Measurements from ENCODE around the gene PTPRD. TPM values are rescaled to one million over a fixed set of nuclear protein-coding genes. Genes with fewer than 3 reads are reported as not detected.

PTPRD gene
- total RNA-seq, 4 donors from 2014 or later = 0.72 to 8.0 (median 3.0) TPM

DNA sequence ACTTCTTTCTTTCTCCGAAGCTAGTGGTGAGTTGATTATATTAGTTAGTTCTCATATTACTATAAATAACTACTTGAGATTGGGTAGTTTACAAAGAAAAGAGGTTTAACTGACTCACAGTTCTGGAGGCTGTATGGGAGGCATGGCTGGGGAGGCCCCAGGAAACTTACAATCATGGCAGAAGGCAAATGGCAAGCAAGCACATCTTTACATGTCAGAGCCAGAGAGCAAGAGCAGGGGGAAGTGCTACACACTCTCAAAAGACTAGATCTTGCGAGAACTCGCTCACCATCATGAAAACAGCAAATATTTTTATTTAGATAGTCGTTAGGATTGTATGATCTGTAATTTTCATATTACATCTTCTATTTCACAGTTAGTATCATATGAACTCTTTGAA is 711.2 kb downstream of the PTPRD start:
- WGBS, 2 donors = 57 to 71% methylated on average over 4 of the region's 4 CpGs
- no peak for DNase-seq (ENCODE audit: low spot score in 2 of 2)
- TF ChIP-seq, protein P1, sequence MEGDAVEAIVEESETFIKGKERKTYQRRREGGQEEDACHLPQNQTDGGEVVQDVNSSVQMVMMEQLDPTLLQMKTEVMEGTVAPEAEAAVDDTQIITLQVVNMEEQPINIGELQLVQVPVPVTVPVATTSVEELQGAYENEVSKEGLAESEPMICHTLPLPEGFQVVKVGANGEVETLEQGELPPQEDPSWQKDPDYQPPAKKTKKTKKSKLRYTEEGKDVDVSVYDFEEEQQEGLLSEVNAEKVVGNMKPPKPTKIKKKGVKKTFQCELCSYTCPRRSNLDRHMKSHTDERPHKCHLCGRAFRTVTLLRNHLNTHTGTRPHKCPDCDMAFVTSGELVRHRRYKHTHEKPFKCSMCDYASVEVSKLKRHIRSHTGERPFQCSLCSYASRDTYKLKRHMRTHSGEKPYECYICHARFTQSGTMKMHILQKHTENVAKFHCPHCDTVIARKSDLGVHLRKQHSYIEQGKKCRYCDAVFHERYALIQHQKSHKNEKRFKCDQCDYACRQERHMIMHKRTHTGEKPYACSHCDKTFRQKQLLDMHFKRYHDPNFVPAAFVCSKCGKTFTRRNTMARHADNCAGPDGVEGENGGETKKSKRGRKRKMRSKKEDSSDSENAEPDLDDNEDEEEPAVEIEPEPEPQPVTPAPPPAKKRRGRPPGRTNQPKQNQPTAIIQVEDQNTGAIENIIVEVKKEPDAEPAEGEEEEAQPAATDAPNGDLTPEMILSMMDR (IDR thresholded peaks at IDR 0.05) = no peak
- TF ChIP-seq POLR2A (IDR thresholded peaks at IDR 0.05) = no peak
- H3K4me3 ChIP-seq (ENCODE audit: low read depth, poor library complexity, severe bottlenecking) = no peak overlapping the region
- intact Hi-C loops (cut with DNase I; ENCODE audit: low total_unique reads) = no loop called here

DNA sequence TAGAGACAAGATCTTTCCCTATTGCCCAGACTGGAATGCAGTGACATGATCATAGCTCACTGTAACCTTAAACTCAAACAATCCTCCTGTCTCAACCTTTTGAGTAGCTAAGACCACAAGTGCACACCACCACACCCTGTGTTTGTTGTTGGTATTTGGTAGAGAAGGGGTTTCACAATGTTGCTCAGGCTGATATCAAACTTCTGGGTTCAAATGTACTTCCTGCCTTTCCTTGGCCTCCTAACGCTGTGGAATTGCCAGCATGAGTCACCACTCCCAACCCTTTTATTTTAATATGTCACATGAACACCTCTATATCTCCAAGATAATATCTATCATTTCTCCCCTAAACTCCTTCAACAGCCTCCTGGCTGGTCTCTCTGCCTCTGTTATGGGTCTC is 719.0 kb downstream of the PTPRD start:
- H3K4me3 ChIP-seq (ENCODE audit: low read depth, poor library complexity, severe bottlenecking) = no peak overlapping the region
- DNase-seq (ENCODE audit: low spot score in 2 of 2) = no peak
- TF ChIP-seq, protein P1 (IDR thresholded peaks at IDR 0.05) = no peak
- TF ChIP-seq POLR2A (IDR thresholded peaks at IDR 0.05) = no peak
- intact Hi-C loops (cut with DNase I; ENCODE audit: low total_unique reads) = no loop called here
- WGBS, 2 donors = 18 to 23% methylated on average over 1 of the region's 1 CpG

DNA sequence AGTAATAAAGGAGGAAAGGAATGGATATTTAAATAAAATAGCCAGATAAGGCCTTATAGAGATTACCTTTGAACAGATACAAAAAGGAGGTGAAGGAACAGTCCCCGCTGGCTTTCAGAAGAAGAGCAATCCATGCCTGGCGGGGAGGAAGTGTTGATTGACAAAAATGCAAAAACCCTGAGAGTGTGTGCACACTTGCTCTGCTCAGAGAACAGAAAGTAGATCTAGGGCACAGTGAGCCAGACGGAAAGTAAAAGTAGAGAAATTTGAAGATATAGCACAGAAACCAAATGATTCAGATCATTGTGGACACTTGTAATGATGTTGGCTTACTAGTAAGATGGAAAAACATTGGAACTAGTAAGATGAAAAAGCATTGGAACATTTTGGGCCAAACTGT is 720.6 kb downstream of the PTPRD start:
- WGBS, 2 donors = 88 to 89% methylated on average over 3 of the region's 3 CpGs

DNA sequence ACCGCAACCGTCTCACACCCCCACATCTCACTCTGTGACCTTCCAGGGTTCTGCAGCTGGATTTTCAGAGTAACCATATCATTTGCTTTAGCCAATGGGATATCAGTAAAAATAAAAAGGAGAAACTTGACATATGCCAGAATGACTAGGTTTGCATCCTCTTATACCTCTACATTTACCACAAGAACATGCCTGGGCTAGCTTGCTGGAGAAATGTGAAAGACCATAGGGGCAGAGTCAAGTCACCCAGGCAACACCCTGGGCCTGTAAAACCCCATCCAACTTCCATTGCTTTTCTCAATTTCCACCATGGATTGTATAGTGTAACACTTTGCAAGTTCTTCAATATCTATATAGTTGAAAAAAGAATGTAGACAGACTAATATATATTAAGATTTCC is 731.1 kb downstream of the PTPRD start:
- no peak for TF ChIP-seq POLR2A (IDR thresholded peaks at IDR 0.05)
- TF ChIP-seq, protein P1 (IDR thresholded peaks at IDR 0.05) = no peak
- no peak for DNase-seq (ENCODE audit: low spot score in 2 of 2)
- 88 to 93% methylated on average over 2 of the region's 2 CpGs for WGBS, 2 donors
- H3K4me3 ChIP-seq (ENCODE audit: low read depth, poor library complexity, severe bottlenecking) = no peak overlapping the region
- intact Hi-C loops (cut with DNase I; ENCODE audit: low total_unique reads) = no loop called here

More for the DNA sequence above, 720.6 kb downstream of the PTPRD start:
- DNase-seq (ENCODE audit: low spot score in 2 of 2) = no peak
- TF ChIP-seq POLR2A (IDR thresholded peaks at IDR 0.05) = no peak
- TF ChIP-seq, protein P1 (IDR thresholded peaks at IDR 0.05) = no peak
- intact Hi-C loops (cut with DNase I; ENCODE audit: low total_unique reads) = no loop called here
- no peak overlapping the region for H3K4me3 ChIP-seq (ENCODE audit: low read depth, poor library complexity, severe bottlenecking)

DNA sequence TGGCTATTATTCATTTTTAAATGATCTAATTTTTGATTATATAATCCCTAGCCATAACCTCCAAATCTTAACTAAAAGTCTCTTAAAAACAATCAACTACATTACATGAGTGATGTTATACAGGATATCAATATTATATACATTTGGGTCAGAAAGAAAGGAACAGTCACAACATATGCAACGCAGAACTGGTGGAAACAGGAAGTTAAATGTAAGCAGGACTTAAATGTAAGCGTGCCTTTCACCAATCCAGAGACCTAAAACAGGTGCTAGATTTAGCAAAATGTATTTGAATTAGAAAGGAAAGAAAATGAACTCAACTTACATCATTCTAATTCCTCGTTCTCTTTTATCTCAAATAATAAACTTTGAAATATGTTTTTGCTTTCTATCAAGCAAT is 738.5 kb downstream of the PTPRD start:
- H3K4me3 ChIP-seq (ENCODE audit: low read depth, poor library complexity, severe bottlenecking) = no peak overlapping the region
- WGBS, 2 donors = 31 to 34% methylated on average over 3 of the region's 3 CpGs
- intact Hi-C loops (cut with DNase I; ENCODE audit: low total_unique reads) = no loop called here
- TF ChIP-seq POLR2A (IDR thresholded peaks at IDR 0.05) = no peak
- TF ChIP-seq, protein P1 (IDR thresholded peaks at IDR 0.05) = no peak
- DNase-seq (ENCODE audit: low spot score in 2 of 2) = no peak

DNA sequence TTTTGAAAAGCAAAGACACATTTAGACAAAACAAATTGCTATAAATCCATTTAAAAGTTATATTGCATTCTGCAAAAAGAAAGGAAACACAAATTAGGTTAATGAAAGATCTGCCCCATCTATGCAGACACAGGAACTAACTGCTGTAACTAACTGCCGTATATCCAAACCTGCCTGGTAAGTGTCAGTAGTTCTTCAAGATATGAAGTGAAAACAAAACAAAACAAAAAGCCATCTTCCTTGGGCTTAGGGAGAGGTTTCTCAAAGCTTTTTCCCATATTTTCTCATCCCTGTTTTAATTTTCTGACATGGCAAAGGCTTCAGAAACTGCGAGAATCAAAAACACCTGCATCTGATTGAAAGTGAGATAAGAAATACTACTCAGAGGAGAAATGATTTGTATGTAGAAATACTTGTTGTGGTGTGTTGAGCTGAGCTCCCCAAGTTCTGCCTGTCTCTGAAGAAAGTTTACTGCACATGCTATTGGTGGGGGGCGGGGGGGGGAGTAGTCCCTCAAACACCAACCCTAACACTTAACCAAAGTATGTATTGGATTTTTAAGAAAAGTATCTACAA is 750.5 kb downstream of the PTPRD start:
- intact Hi-C loops (cut with DNase I; ENCODE audit: low total_unique reads) = no loop called here

More for the DNA sequence above, 750.5 kb downstream of the PTPRD start:
- DNase-seq (ENCODE audit: low spot score in 2 of 2) = no peak
- 21 to 27% methylated on average over 3 of the region's 3 CpGs for WGBS, 2 donors
- no peak overlapping the region for H3K4me3 ChIP-seq (ENCODE audit: low read depth, poor library complexity, severe bottlenecking)
- TF ChIP-seq POLR2A (IDR thresholded peaks at IDR 0.05) = no peak
- TF ChIP-seq, protein P1 (IDR thresholded peaks at IDR 0.05) = no peak
